ENCODE data around the gene MMP3.

Gene MMP3

GRCh38 chr11:102792604-102793003 lies 50.8 kb downstream of the MMP3 start:
- no peak for DNase-seq (ENCODE audit: extremely low read depth in 1 of 2, low read depth in 1 of 2)

DNA sequence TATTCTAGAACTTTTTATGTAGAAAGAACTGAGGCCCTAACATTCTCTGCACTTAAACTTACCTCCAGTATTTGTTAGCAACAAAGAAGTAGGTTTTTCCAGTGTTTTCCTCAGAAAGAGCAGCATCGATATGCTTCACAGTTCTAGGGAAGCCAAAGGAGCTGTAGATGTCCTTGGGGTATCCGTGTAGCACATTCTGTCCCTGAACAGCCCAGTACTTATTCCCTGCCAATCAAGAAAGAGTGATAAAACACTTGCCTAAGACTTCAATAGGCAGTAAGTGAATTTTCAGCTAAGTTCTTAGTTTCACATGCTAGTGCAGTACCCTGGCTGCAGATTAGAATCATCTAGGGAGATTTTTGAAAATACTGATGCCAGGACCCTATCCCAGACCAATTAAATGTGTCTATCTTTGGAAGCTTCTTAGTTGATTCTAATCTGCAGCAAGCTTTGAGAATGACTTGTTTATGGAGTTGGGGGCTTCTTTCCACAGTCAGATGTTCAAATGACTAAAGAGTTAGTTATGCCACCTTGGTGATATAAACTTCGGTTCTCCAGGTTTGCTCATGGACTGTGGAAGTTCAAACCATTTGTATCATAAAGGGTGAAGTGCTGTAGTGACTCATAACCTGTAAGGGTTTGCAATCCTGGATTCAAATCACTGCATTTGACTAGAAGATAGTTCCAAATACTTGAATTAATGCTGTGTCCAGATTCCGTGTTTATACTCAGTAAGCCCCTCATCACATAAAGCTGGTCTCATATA lies 52.0 kb downstream of the MMP3 start:
- no peak for DNase-seq (ENCODE audit: extremely low read depth in 1 of 2, low read depth in 1 of 2)

DNA sequence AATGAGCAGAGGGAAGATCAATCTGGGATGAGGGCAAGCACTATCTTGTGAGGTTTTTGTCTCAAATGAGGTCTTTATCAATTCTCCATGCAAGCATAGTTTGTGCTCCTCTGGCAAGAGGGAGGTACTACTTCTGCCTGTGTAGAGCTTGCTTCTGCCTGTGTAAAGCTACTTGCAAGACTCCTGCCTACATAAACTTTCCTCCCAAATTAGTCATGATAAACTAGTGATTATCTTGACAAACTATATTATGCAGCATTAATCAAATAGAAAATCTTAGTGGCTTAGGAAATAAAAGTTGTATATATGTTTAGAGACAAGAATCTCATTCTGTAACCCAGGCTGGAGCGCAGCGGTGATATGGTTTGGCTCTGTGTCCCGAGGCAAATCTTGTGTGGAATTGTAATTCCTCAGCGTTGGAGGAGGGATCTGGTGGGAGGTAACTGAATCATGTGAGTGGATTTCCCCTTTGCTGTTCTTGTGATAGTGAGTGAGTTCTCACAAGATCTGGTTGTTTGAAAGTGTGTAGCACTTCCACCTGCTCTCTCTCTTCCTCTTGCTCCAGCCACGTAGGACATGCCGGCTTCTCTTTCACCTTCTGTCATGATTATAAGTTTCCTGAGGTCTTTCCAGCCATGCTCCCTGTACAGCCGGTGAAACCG lies 54.9 kb downstream of the MMP3 start:
- DNase-seq (ENCODE audit: extremely low read depth in 1 of 2, low read depth in 1 of 2): no peak
